Measurements from ENCODE around the gene S100A3.

The S100A3 gene

DNA sequence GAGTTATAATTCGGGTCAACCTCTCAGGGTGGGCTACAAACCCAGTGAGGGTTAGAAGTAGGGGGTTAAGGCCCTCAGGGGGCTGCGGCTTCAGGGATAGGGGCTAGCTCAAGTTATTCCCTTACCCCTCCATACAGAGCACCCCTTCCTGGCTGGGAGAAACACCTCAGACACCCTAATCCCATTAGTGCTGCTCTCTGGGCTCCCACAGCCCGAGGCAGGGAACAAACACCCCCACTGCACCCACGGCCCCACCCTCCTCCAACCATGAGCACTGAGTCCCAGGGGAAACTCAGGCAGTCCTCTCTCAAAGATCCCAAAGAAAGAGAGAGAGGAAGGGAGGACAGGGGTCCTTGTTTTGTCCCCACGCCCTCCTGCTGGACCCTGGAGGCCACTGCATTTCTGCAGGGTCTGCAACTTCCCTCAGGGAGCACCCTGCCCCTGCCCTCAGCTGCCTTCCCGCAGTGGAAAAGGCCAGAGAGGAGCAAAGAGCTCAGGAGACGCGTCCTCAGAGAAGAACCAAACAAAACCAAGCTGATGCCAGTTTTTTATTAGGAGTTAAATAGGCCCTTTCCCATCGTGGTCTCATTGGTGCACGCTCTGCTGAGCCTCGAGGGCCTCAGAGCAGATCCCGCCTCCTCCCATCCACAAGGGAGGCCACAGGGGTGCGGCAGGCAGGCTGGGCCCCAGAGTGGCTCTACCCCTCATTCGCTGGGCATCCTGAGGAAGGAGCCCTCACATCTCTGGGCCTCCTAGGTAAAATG, 2.1 kb downstream of the S100A3 start:
- DNase-seq (ENCODE audit: low read depth) = no peak
- no peak overlapping the region for H3K4me3 ChIP-seq (ENCODE audit: low read depth, low read length)
- TF ChIP-seq, protein P1, sequence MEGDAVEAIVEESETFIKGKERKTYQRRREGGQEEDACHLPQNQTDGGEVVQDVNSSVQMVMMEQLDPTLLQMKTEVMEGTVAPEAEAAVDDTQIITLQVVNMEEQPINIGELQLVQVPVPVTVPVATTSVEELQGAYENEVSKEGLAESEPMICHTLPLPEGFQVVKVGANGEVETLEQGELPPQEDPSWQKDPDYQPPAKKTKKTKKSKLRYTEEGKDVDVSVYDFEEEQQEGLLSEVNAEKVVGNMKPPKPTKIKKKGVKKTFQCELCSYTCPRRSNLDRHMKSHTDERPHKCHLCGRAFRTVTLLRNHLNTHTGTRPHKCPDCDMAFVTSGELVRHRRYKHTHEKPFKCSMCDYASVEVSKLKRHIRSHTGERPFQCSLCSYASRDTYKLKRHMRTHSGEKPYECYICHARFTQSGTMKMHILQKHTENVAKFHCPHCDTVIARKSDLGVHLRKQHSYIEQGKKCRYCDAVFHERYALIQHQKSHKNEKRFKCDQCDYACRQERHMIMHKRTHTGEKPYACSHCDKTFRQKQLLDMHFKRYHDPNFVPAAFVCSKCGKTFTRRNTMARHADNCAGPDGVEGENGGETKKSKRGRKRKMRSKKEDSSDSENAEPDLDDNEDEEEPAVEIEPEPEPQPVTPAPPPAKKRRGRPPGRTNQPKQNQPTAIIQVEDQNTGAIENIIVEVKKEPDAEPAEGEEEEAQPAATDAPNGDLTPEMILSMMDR (IDR thresholded peaks at IDR 0.05; ENCODE audit: insufficient read depth, low read depth, low read length, missing control alignments) = no peak

DNA sequence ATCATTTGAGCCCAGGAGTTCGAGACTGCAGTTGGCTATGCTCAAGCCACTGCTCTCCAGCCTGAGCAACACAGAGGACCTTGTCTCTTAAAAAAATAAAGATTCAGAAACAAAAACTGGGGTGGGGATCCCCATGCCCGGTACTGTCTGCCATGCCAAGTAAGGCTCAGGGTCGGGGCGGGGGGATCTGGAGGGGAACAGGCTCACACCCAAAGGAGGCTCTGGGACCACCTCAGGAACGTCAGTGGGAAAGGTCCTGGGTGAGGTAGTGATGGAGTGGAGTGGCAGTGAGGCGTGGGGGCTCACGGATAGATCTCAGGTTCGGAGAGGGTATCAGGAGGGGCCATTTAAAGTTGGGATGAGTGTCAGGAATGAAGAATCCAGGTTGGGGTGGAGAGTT, 2.7 kb downstream of the S100A3 start:
- TF ChIP-seq, protein P1 (IDR thresholded peaks at IDR 0.05; ENCODE audit: insufficient read depth, low read depth, low read length, missing control alignments) = no peak
- H3K4me3 ChIP-seq (ENCODE audit: low read depth, low read length) = no peak overlapping the region
- DNase-seq (ENCODE audit: low read depth) = no peak

DNA sequence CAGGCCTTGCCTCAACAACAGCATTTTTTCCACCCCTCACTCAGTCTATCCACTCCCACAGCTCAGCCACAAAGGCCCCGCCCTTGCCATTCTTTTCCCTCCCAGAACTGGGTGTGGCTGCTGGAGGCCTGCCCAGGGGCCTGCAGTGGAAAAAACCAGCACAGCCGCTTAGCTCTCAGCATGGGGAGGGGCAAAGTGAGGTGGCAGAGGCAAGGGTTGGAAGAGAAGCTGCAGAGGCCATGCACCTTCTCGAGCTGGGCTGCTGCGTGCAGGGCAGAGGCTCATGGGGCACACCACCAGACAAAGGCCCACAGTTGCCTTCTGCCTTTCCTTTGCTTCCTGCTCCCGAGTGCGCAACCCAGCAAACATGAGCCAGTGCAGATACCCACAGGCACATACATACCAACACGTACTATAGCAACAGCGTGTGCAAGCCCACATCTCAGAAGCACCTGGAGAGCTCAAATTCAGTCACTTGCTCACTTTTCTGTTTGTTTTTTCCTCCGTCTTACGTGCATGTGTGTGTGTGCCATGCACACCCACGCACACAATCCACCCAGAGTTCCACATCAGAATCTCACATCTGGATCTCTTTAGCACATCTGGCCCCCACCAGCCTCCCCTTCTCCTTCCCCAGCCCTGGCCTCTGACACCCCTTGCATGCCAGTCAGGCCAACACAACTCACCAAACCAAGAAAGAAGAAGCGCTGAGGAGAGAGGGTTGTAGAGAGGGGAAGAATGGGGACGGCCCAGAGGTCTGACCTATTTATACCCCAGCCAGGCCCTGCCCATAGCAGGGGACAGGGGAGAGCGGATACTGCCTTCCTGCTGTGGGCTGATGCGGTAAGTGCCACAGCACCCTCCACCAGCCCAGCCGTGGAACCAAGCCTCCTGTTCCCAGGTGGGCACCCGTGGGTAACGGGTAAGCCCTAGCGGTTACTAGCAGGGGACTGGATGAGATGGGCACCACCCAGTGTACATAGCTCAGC, 3.7 kb downstream of the S100A3 start, which contains the start of gene S100A4:
S100A4 (minus strand) TSS at position 740 of the 989 bp plus-strand sequence. CDS start 1,012 bp downstream, outside the sequence.
- no peak for DNase-seq (ENCODE audit: low read depth)
- no peak within 1 kb of the TSS for H3K4me3 ChIP-seq (ENCODE audit: low read depth, low read length)
- TF ChIP-seq, protein P1 (IDR thresholded peaks at IDR 0.05; ENCODE audit: insufficient read depth, low read depth, low read length, missing control alignments) = no peak

DNA sequence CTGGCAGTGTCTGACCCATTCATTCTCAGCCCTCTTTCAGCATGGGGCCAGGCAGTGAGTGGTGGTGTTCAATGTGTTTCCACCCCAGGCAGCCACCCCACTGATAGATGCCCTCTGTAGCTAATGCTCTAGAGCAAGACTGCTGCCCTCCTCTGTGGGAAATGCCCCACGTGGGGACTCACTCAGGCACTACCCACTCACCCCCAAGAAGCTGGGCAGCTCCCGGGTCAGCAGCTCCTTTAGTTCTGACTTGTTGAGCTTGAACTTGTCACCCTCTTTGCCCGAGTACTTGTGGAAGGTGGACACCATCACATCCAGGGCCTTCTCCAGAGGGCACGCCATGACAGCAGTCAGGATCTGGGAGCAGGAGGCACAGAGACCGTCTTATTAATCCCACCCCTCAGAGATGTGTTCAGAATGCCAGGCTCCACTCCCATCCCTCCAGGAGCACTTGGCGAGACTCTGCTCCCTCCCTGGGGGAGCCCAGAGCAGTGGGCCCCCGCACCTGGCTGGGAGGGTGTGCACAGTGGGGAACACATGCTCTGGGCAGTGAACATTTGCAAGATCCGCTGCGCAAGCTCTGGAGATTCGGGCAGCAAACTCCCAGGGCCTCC, 4.5 kb downstream of the S100A3 start:
- TF ChIP-seq, protein P1 (IDR thresholded peaks at IDR 0.05; ENCODE audit: insufficient read depth, low read depth, low read length, missing control alignments) = no peak
- no peak for DNase-seq (ENCODE audit: low read depth)
- H3K4me3 ChIP-seq (ENCODE audit: low read depth, low read length) = no peak overlapping the region

DNA sequence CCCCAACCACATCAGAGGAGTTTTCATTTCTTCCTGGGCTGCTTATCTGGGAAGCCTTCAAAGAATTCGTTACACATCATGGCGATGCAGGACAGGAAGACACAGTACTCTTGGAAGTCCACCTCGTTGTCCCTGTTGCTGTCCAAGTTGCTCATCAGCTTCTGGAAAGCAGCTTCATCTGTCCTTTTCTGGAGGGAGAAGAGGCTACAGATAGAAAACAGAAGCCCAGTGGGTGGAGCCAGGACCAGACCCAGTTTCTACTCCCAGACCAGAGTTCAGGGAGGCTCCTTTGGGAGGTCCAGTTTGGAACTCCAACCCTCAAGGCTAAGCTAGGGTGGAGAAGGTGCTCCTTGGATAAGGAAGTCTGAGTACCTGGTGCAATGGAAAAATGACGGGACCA, 5.3 kb downstream of the S100A3 start:
- H3K4me3 ChIP-seq (ENCODE audit: low read depth, low read length) = no peak overlapping the region
- DNase-seq (ENCODE audit: low read depth) = no peak
- TF ChIP-seq, protein P1 (IDR thresholded peaks at IDR 0.05; ENCODE audit: insufficient read depth, low read depth, low read length, missing control alignments) = no peak

DNA sequence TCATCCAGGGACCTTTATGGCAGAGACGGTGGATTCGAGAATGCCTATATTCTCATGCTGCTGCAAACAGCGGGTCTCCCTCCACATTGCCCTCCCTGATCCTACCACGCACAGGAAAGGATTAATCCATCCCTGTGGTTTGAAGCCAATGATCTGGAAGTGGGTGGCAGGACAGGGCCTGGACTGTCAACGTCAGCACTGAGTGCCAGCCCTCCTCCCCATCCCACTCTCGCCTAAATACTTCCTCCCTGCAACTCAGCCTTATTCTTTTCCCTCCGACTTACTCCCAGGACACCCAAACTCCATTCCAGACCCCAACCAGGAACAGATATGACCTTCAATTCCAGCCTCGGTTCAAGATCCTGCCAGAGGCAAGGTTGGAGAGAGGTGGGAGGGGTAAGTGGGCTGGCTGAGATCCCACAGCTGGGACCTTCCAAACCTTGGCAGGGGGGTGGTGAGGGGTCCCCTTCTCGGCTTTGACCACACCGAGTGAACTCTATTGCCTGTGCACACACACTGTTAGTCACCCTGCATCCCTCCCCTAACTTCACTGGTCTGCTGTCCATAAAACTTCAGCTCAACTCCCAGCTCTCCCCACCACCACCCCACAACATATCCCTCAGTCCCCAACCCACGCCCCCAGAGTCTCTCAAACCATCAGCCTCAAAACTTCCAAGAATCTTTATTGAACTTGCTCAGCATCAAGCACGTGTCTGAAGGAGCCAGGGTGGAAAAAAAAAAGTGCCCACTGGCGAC, 5.9 kb downstream of the S100A3 start:
- TF ChIP-seq, protein P1 (IDR thresholded peaks at IDR 0.05; ENCODE audit: insufficient read depth, low read depth, low read length, missing control alignments) = no peak
- DNase-seq (ENCODE audit: low read depth) = no peak
- H3K4me3 ChIP-seq (ENCODE audit: low read depth, low read length) = no peak overlapping the region
